GM03348 (cell line): Measurements from ENCODE around the gene NET1.
A peak's percentile ranks its signal among the peaks of the same experiment; 100 is the strongest.
"Not testable (repeated sequence)": the region's sequence is repeated elsewhere in the genome, so short reads cannot be mapped to it uniquely, and the experiment has no call there.

ENCODE experiments used
- DNase-seq: peaks from one replicate; pipeline ENCODE4 v3.0.0; 2012; ENCODE audit warnings: low spot score

NET1 gene, protein sequence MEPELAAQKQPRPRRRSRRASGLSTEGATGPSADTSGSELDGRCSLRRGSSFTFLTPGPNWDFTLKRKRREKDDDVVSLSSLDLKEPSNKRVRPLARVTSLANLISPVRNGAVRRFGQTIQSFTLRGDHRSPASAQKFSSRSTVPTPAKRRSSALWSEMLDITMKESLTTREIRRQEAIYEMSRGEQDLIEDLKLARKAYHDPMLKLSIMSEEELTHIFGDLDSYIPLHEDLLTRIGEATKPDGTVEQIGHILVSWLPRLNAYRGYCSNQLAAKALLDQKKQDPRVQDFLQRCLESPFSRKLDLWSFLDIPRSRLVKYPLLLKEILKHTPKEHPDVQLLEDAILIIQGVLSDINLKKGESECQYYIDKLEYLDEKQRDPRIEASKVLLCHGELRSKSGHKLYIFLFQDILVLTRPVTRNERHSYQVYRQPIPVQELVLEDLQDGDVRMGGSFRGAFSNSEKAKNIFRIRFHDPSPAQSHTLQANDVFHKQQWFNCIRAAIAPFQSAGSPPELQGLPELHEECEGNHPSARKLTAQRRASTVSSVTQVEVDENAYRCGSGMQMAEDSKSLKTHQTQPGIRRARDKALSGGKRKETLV

DNA sequence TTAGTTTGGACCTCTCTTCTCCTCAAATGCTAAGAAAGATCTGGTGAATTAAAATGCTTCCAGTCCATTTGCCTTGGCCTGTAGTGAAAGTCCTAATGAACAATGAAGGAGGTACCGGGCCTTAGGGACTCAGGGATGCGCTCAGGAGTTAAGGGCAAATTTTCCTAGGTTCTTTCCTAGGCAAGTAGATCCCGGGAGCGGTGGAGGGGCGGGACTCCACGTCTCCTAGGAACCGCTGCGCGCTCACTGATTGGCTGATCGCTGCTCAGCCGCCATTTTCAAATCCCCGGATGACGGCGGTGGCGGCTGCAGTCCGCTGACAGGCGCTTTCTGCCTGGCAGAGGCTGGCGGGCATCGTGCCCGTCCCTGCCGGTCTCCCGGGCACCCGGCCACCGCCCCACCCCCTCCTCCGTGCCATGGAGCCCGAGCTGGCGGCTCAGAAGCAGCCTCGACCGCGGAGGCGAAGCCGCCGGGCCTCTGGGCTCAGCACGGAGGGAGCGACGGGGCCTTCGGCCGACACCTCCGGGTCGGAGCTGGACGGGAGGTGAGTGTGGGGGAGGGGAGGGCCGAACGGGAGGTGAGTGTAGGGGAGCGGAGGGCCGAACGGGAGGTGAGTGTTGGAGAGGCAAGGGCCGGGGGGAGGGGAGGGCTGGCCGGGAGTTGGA, at the start of gene NET1:
Gene NET1, plus strand, starts transcription at position 281 of the 665 bp plus-strand sequence. Its CDS starts 136 bp downstream, at position 417.
- peak; percentile 98 for DNase-seq

DNA sequence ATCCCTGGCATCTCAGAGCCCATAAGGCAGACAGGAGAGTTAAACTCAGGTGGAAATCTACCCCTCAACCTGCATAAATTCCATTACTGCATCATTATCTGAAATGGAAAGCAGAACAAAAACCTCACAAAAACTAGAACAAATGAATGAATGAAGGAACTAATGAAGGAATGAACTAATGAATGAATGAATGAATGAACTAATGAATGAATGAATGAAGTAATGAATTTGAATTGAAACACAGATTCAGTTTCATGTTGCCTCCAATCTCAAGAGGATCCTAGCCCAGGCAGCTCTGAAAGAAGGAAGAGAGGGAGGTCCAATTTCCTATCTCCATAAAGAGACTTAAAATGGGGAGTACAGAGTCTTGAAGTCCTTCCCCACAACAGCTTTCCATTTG, 49.5 kb upstream of the NET1 start:
- no peak for DNase-seq

DNA sequence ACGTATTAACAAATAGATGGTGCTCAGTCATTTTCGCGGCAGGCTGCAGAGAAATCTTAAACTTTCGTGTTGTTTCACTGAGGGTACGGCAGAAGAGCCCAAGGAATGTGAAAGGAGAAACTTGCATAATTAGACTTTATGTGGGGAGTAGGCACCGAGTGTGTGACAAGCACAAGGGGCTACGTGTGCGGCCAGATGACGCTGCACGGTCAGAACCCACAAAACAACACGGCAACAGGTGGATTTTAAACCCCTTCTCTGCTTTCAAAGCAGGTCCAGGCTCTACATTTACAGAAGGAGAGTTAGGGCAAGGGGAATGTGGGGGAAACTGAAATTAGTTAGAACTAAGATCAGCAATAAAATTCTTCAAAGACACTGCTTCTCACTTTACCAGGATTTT, 48.0 kb upstream of the NET1 start:
- no peak for DNase-seq

DNA sequence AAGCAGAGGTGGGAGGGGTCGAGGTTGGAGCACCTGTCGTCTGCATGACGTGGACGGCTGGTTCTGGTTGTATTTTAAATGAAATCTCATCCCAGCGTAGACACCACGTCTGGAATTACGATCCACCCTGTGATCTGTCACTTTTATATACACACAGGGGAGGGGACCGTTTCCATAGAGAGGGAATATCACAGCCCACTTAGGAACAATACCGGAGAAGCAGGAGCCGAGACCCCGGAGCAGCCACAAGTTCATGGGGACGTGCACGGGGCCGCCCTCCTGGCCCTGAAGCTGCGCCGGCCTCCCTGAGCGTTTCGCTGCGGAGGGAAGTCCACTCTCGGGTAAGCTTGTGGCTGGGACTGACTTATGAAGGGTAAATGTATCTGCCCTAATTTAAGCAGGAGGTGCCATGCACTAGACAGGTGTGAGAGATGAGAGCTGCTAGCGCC, 47.4 kb upstream of the NET1 start, which contains the start of gene UCN3:
Gene UCN3, plus strand, starts transcription at position 77 of the 449 bp plus-strand sequence. CDS start 8,755 bp downstream, outside the sequence.
- DNase-seq, result no peak

DNA sequence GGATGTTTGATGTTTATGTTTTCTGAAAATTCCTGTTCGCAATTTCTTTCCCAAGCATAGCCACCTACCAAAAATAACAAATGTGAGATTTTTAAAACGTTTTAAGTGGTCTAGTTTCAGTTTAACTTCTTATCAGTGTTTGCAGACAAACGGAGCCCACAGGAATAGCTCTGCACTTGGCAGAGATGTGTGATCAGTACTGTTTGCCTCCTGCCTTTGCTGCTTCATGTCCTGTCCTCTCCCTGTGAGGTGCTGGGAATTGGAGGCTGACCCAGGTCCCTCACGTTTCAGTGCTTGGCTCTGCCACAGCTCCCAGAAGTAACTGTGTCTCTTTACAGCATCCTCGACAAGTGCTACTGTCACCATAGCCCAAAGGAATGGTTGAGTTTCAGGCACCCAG, 46.4 kb upstream of the NET1 start:
- no peak for DNase-seq

DNA sequence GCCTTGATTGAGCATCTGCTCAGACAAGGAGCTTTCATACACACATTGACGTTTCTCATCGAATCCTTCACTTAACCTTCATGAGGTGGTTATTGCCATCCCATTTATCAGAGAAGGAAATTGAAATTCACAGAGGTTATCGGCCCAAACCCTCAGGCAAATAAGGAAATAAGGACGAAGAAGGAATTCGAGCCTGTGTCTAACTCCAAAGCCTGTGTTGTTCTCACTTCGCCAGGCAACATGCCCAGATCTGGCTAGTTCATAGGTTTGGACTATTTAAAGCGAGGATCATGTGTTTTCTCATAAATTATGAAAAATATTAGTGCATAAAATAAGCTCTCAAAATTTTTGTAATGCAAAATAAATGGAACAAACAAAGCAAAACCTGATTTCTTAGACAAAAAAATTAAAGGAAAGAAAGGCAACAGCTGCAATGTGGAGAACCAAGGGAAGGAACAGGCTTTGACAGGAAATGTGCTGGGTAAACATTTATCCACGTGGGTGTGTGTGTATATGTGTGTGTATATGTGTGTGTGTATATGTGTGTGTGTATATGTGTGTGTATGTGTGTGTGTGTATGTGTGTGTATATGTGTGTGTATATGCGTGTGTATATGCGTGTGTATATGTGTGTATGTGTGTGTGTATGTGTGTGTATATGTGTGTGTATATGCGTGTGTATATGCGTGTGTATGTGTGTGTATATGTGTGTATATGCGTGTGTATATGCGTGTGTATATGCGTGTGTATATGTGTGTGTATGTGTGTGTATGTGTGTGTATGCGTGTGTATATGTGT, 42.8 kb upstream of the NET1 start:
- no peak for DNase-seq

DNA sequence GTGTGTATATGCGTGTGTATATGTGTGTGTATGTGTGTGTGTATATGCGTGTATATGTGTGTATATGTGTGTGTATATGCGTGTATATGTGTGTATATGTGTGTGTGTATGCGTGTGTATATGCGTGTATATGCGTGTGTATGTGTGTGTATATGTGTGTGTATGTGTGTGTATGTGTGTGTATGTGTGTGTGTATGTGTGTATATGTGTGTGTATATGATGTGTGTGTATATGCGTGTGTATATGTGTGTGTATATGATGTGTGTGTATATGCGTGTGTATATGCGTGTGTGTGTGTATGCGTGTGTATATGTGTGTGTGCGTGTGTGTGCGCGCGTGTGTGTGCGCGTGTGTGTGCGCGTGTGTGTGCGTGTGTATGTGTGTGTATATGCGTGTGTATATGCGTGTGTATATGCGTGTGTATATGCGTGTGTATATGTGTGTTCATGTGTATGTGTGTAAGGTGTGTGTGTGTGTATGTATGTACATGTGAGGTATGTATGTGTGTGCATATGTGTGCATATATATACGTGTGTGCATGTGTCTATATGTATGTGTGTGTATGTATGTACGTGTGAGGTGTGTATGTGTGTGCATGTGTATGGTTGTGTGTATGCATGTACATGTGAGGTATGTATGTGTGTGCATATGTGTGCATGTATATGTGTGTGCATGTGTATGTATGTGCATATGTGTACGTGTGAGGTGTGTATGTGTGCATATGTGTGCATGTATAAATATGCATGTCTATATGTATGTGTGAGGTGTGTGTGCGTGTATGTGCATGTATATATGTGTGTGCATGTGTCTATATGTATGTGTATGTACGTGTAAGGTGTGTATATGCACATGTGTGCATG, 41.6 kb upstream of the NET1 start:
- no peak for DNase-seq

DNA sequence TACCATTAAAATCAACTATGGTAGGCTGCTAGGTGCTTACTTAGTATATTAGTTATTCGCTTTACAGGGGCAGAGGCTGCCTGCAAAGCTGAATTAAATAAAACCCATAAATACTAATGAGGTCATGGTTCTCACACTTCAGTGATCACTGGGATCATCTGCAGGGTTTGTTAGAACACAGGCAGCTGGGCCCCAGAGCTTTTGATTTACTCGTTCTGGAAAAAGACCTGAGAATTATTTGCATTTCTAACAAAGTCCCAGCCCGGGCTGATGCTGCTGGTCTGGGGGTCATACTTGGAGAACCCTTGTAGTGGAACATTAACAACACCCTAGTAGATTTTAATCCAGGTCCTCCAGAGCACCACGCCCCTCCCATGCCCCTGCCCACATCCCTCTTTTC, 39.0 kb upstream of the NET1 start:
- no peak for DNase-seq

DNA sequence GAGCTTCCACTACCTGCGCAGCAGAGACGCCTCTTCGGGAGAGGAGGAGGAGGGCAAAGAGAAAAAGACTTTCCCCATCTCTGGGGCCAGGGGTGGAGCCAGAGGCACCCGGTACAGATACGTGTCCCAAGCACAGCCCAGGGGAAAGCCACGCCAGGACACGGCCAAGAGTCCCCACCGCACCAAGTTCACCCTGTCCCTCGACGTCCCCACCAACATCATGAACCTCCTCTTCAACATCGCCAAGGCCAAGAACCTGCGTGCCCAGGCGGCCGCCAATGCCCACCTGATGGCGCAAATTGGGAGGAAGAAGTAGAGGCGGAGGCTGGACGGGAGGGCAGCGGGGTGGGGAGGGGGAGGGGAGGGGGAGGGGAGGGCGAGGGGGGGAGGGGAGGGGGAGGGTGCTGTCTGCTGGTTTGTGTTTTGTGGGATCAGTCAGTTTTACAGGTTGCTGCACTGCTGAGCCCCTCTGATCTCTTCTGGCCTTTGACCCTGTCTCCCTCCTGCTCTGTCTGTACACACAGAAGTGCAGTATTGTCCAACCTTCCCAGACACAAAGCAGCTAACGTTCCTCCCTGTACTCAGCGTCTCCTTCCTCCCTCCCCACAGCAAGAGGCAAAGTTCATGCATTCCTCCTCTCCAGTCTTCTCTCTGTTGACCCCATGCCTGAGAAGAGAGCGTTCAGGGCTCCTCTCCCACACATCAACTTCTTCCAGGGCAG, 38.3 kb upstream of the NET1 start:
- no peak for DNase-seq

DNA sequence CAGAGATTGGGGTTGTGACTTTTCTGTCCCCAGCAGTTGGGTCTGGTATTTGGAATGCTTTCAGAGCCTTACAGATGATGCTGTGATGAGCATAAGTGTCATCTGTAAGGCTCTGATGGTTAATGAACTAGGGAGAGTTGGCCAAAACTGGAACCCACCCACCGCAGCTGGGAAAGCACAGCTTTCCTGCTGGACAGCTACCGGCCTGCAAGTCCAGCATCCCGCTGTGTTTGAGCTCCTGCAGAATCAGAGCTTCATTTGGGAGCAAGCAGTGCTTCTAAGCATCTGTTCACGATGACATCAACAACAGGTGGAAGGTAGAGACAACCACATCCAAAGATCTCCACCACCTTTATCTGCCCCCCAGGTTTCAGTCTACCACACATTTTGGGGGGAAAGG, 35.9 kb upstream of the NET1 start:
- DNase-seq, result no peak

DNA sequence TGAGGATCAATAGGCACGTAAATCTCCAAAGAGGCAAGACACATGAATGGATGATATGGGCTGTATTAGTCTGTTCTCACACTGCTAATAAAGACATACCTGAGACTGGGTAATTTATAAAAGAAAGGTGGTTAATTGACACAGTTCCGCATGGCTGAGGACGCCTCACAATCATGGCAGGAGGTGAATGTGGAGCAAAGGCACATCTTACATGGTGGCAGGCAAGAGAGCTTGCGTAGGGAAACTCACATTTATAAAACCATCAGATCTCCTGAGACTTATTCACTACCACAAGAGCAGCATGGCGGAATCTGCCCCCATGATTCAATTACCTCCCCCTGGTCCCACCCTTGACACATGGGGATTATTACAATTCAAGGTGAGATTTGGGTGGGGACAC, 33.2 kb upstream of the NET1 start:
- not testable (repeated sequence) for DNase-seq

DNA sequence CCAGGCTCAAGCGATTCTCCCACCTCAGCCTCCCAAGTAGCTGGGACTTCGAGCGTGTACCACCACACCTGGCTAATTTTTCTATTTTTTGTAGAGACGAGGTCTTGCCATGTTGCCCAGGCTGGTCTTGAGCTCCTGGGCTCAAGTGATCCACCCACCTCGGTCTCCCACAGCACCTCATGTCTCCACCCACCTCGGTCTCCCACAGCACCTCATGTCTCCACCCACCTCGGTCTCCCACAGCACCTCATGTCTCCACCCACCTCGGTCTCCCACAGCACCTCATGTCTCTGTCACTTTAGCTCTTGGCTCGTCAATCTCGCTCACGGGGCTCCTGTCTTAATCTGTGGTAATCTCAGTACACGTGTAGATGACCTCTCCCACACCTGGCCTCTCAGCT, 32.0 kb upstream of the NET1 start:
- DNase-seq, result not testable (repeated sequence)

DNA sequence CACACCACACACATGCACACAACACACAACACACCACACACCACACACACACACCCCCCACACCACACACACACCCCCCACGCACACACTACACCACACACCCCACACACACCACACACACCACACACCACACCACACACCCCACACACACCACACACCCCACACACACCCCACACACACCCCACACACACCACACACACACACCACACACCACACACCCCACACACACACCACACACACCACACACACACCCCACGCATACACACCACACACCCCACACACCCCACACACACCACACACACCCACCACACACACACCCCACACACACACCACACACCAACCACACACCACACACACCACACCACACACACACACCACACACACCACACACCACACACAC, 31.2 kb upstream of the NET1 start:
- no peak for DNase-seq

DNA sequence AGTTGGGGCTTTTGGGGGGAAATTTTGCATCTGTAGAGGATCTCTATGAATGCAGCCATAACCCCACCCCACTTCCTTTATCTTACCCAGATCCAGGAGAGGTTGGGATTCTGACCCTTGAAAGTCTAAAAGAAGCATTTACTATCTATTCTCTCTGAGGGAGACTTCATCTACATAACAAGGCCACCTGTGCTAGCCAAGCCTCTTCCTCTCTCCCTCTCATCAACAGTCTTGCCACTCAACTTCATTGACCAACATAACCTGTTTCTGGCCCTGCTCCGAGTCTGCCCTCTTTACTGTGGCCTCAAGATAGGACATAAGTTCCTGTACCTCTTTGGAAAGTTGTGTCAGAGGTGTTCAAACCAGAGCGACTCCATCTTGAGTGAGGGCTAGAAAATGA, 27.1 kb upstream of the NET1 start:
- no peak for DNase-seq

DNA sequence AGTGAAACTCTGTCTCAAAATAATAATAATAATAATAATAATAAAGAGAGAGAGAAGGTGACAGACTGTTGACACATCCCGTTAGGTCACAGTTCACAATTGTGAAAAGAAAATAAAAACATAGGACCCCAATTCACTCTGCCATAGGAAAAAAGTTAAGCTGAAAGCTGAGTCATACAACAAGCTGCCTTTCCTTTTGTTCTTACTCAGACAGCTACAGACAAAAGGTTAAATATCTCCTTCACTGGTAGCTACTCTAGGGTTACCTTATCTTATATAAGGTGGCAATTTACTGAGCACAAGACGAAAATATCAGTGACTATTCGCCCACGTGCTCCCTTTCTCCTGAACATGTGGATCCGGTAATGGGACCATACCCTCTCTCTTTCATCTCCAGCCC, 25.2 kb upstream of the NET1 start:
- DNase-seq, result no peak

DNA sequence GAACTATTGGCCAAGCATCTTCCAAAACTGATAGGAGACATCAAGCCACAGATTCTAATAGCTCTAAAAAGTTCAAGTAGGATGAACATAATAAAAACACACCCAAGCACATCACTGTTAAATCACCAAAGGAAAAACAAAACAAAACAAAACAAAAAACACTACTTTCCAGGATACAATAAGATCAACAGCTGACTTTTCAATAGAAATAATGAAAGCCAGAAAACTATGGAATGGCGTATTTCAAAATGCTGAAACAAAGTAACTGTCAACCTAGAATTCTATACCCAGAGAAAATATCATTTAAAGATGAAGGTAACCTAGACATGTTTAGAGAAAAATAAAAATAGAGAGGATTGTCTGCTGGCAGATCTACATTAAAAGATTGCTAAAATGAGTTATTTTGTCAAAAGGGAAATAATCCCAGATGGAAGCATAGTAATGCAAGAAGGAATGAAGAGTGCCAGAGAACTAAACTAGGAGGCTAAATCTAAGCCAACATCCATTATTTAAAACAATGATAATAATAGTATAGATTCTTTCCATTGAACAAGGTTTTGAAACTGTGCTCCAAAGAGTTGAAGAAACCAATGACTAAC, 21.7 kb upstream of the NET1 start:
- no peak for DNase-seq

DNA sequence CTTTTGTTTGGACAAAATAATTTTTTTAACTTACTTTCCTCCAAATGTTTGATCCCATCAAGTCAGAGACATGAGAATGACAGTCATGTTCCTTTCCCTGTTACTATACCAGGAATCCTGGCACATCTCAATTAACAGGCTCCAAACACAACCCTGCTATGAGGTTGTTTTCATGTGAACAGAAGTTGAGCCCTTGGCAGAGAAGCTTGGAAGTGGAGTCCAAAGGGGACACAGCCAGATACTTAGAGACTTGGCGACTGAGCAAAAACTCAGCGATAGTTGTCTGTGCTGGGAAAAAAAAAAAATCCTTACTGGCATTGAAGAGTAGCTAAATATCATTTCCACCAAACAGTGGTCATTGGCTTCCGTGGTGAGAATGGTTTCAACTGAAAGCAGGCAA, 20.6 kb upstream of the NET1 start:
- no peak for DNase-seq

DNA sequence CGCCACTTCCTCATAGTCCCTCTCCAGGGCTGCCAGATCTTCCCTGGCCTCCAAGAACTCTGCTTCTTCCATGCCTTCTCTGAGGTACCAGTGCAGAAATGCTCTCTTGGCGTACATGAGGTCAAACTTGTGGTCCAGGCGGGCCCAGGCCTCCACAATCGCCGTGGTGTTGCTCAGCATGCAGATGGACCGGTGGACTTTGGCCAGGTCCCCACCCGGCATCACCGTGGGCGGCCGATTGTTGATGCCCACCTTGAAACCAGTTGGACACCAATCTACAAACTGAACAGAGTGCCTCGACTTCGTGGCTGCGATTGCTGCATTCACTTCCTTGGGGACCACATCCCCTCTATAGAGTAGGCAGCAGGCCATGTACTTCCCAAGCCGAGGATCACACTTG, 18.8 kb upstream of the NET1 start:
- DNase-seq, result no peak

DNA sequence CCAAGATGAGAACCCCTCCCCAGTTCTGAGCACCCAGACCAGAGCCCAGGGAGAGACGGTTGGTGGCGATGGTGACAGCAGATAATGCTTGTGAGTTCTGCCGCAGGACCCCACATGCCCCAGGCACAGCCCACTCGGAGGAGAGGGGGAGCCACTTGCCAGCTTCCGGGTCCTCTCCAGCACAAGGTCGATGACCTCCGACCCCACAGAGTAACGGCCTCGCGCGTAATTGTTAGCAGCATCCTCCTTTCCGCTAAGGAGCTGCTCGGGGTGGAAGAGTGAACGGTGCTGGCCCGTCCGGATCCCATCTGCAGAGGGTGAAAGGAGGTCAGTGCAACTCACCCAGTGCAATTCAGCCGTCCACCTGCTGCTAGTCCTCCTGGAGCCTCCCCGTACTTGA, 17.2 kb upstream of the NET1 start:
- no peak for DNase-seq
